Measurements from ENCODE around the gene SORCS2. TPM values are rescaled to one million over a fixed set of nuclear protein-coding genes. Genes with fewer than 3 reads are reported as not detected.

SORCS2 gene
- total RNA-seq, 1 experiment from 2014 or later: 4.1 TPM

- no peak overlapping the region for H3K27ac ChIP-seq (ENCODE audit: low read length)
- ATAC-seq (no peak), DNase-seq (no peak)
- TF ChIP-seq EZH2 (IDR thresholded peaks at IDR 0.05; ENCODE audit: low read length, unreplicated experiment) (no peak), EZH2phosphoT487 (IDR thresholded peaks at IDR 0.05; ENCODE audit: borderline replicate concordance, low read length) (no peak), CTCF (conservative IDR thresholded peaks at IDR 0.05; ENCODE audit: low read depth, low read length) (no peak)
- H3F3A ChIP-seq (ENCODE audit: low read length, unreplicated experiment): no peaks in the 10 kb centered on the region
- H3K36me3 ChIP-seq (ENCODE audit: low read depth, low read length): peaks cover 33% of the 10 kb centered on the region
- H3K9me3 ChIP-seq (ENCODE audit: low read length): no peaks in the 10 kb centered on the region
- H2AFZ ChIP-seq (ENCODE audit: low read length): no peak overlapping the region
- H3K79me2 ChIP-seq (ENCODE audit: low read length): no peaks in the 10 kb centered on the region
- intact Hi-C loops (cut with micrococcal nuclease): no loop called here
- H3K4me3 ChIP-seq (ENCODE audit: low read length): no peak overlapping the region
- no peaks in the 10 kb centered on the region for H3K9me2 ChIP-seq (replicated peaks; ENCODE audit: low read length)
- H3K4me1 ChIP-seq (ENCODE audit: insufficient read depth, low read length): no peaks in the 10 kb centered on the region
- H3K9ac ChIP-seq (ENCODE audit: low read length): no peak overlapping the region
- no peaks in the 10 kb centered on the region for H3K27me3 ChIP-seq (ENCODE audit: low read length)
- POLR2A ChIA-PET (ENCODE audit: unreplicated experiment): no interaction called here
- no TSS peak for BruUV-seq (replicated peaks)
- CTCF ChIA-PET: no interaction called here
- no peak overlapping the region for H3K4me2 ChIP-seq (ENCODE audit: low read length)
- H4K20me1 ChIP-seq (ENCODE audit: low read length): no peaks in the 10 kb centered on the region
Observed at GRCh38 chr4:7773401-7774180, 581.3 kb downstream of the SORCS2 start.

- H3K4me1 ChIP-seq (ENCODE audit: insufficient read depth, low read length): no peaks in the 10 kb centered on the region
- H3K9ac ChIP-seq (ENCODE audit: low read length): no peak overlapping the region
- intact Hi-C loops (cut with micrococcal nuclease): no loop called here
- H3K9me3 ChIP-seq (ENCODE audit: low read length): no peaks in the 10 kb centered on the region
- H2AFZ ChIP-seq (ENCODE audit: low read length): no peak overlapping the region
- H3K9me2 ChIP-seq (replicated peaks; ENCODE audit: low read length): no peaks in the 10 kb centered on the region
- no peaks in the 10 kb centered on the region for H3F3A ChIP-seq (ENCODE audit: low read length, unreplicated experiment)
- DNase-seq (no peak), ATAC-seq (no peak)
- no peak overlapping the region for H3K4me2 ChIP-seq (ENCODE audit: low read length)
- H3K27me3 ChIP-seq (ENCODE audit: low read length): no peaks in the 10 kb centered on the region
- no TSS peak for BruUV-seq (replicated peaks)
- POLR2A ChIA-PET (ENCODE audit: unreplicated experiment): no interaction called here
- no peaks in the 10 kb centered on the region for H4K20me1 ChIP-seq (ENCODE audit: low read length)
- no peaks in the 10 kb centered on the region for H3K79me2 ChIP-seq (ENCODE audit: low read length)
- H3K4me3 ChIP-seq (ENCODE audit: low read length): no peak overlapping the region
- TF ChIP-seq CTCF (conservative IDR thresholded peaks at IDR 0.05; ENCODE audit: low read depth, low read length) (no peak), EZH2phosphoT487 (IDR thresholded peaks at IDR 0.05; ENCODE audit: borderline replicate concordance, low read length) (no peak), EZH2 (IDR thresholded peaks at IDR 0.05; ENCODE audit: low read length, unreplicated experiment) (no peak)
- CTCF ChIA-PET: no interaction called here
- H3K36me3 ChIP-seq (ENCODE audit: low read depth, low read length): peaks cover 35% of the 10 kb centered on the region
- H3K27ac ChIP-seq (ENCODE audit: low read length): no peak overlapping the region
Observed at GRCh38 chr4:7774301-7775294, 582.3 kb downstream of the SORCS2 start.

Measured in PC-3 (cell line).